Measurements from ENCODE around the gene REL.
"Not testable (repeated sequence)": the region's sequence is repeated elsewhere in the genome, so short reads cannot be mapped to it uniquely, and the experiment has no call there.

Gene REL

DNA sequence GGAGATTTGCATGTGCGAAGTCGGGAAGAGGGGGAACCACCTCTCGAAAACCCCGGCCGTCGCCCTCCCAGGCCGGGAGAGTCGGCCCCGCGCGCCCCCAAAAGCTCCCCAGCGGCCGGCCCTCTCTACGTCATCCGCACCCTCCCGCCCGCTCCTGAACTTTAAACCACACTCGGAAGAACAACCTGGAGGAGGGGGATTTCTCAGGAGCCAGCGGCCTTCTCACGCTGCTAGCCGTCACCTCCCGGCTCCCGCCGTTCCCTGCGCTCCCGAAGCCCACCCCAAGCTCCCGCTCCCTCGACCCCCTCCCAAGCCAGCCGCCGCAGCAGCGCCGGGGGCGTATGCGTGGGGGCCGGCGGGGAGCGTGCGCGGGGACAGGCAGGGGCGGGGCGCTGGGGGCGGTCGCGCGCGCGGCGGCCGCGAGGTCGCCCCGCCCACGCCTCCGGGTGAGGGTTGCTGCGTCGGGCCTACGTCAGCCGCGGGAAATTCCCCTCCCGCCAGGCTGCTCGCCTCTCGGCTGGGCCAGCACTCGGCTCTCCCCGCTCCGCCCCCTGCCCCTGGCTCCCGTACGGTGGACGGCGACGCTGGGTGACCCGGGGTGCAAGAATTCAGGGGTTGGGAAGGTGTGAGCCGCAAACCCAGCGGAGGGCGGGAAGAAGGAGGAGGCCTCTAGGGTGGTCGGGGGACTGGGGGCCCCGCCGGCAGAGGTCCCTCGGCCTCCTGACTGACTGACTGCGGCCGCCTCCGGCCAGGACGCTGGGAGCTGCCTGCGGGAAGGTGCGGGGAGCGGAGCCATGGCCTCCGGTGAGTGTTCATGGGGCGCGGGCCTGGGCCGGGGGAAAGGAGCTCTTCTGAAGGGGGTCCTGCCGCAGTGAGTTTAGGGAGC, at the start of gene REL:
REL (plus strand) TSS at position 528 of the 886 bp plus-strand sequence; CDS start at position 795, 267 bp downstream.
- peak; percentile 77 for DNase-seq

DNA sequence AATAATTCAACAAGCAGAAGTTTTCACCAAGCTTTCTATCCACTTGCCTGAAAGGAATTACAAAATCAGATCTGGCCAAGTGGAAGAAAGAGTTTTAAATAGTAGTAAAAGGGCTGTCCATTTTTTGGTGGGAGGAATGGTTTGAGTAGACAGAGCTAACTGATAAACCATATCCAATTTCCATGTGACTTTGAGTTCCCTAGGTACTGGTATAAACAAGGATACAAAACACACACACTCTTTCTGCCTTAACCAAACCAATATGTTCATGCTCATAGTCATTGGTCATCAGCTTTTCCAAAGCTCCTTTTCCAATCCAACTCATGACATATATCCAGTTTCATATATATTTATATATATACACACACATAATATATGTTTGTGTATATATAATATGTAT, 49.5 kb upstream of the REL start:
- no peak for DNase-seq

DNA sequence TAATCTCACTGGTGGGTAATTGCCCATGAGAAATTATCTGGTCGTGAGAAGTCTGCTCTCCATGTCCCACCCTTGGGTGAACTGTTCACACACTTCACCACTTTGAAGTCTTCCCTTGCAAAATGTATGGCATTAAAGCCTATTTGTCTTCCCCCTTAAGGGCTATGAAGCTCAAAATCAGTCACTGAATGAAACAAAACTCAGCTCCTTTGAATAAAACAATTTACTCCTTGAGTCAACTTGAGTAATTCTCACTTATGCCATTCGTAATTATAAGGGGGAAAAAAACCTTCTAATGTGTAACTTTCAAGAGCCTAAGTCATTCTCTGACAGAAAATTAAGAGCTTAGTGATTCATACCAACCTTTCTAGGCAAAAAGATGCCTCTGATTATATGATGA, 48.8 kb upstream of the REL start:
- no peak for DNase-seq

DNA sequence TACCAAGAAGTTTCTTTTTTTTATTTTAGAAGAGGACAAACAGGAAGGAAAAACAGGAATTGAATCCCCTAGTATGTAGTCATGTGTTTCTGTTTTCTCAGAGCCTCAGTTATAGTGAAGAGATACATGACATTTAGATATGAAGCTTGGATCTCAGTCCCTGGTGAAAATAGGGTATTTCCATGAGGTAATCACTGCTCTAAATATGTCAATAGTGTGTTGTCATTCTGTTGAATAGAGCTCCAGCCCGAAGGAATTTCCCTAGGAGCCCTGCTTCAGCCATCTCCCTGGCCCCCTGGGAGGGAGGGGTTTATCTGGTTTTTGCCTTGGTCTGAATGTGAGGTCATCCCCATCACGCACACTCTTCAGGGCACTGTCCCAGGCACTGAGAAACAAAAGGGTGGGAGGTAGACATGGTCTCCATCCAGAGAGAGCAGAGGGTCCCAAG, 47.1 kb upstream of the REL start:
- DNase-seq, result no peak

DNA sequence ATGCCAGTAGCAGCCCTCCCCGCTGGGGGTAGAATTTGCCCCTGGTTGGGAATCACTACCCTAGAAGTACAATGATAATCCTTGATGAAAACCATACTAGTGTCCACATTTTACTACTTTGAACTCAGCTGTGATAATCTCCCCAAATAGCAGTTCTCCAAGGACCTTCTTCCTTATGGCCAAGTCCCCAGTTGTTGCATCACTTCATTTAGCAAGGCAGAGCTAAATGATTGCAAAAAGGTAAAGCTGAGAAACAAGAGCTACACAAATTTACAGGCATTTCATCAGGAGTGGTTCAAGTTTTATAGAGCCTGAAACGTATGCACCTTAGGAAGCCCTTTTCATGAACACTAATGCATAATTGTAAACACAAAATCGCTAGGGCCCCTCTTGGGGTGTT, 44.9 kb upstream of the REL start:
- no peak for DNase-seq

DNA sequence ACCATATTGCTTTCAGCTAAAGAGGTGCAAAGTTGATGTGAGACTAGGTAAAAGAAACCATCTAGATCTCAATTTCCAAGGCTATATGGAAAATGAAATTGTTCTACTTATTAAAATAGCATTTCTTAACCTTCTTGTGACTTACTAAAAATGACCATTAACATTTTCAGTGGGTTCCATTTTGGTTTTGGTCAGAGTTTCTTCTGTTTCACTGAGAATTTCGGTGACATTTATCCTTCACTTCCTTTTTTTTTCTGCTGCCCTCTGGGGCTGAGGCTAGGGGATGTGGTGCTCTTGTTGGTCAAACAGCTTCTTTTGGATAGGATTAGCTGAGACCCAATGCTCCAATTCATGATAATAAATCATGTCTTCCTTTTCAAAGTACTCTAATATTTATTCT, 44.3 kb upstream of the REL start:
- DNase-seq, result no peak

DNA sequence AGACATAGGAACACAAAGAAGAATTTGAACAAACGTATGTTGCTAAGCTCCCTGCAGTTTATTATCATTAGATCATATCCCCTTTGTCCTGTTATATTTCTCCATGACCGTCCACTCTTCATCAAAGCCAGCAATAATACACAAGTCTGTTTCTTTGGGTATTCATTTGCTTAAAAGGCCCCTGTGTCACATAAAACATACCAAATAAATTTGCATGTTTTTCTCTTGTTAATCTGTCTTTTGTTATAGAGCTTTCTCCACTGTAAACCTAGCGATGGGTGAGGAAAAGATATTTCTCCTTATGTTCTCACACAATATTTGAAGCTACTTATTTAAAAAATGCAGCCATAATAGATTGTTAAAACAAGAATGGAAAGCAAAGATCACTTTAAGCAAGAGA, 42.9 kb upstream of the REL start:
- DNase-seq, result no peak

DNA sequence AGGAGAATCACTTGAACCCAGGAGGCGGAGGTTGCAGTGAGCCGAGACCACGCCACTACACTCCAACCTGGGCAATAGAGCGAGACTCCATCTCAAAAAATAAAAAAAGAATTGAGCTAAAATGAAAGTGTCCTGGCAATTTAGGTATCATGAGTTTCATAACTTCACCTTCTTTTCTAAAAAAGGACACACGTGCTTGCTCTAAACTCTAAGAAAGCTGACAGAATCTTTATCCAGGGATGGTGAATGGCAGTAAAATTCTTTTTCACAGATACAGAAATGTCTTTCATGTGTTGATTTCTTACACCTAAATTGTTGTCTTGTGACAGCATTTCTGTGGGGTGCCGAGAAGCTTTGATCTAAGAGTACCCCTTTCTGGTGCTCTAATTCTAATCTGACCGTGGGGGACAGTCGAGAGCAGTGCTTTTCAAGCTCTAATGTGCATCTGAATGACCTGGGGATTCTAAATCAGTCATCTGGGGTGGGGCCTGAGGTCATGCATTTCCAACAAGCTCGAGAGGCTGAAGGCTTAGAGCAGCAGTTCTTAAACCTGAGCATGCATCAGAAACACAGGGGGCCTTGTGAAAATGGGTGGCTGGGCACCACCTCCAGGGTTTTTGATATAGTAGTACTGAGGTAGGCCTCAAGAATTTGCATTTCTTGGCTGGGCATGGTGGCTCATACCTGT, 42.1 kb upstream of the REL start:
- DNase-seq, result no peak

DNA sequence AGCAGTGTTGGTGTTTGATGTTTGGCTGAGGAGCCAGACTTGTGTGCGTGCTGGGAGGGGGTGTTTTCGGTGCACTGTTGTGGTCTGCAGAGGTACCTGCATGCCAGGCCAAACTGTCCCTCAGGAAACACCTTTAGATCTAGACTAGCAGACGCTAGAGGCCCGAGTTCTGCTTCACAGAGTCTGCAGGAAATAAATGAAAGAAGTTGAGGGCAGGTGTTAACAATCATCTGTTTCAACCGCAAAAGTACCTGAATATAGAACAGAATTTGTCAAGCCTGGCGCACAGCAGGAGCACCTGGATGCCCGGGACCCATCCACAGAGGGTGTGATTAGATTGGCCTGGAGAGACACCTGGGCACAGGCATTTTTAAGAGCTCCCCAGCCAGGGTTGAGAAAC, 40.5 kb upstream of the REL start:
- peak; percentile 62 for DNase-seq

DNA sequence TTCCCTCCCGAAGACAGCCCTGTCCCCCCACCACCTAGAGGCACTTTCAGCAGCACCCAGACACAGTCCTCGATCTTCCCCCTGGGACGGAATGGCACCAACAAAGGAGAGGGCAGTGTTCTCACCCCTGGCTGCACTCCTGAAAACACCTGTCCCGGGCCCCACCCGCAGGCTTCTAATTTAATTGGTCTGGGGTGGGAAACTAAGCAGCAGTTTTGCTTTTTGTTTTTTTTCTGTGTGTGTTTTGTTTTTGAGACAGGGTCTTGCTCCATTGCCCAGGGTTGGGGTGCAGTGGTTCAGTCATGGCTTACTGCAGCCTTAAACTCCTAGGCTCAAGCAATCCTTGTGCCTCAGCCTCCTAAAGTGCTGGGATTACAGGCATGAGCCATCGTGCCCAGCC, 38.4 kb upstream of the REL start:
- no peak for DNase-seq

DNA sequence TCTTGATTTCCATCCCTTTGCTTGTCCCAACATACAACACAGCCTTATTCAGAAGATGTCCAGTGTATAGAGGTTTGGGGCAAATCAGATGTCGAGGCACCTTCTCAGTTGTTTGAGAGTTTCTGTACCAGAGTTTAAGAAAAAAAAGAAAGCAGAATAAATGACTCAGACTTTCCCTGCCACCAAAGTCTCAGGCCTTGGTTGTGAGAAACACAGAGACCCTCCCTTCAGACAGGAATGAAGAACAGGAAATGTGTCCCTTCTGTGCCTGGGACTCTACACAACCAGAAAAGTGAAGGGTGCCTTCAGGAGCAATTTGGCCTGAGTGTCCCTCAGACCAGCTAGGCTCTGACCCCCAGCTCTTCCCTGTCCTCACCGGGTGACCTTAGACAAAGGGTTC, 37.3 kb upstream of the REL start:
- no peak for DNase-seq

DNA sequence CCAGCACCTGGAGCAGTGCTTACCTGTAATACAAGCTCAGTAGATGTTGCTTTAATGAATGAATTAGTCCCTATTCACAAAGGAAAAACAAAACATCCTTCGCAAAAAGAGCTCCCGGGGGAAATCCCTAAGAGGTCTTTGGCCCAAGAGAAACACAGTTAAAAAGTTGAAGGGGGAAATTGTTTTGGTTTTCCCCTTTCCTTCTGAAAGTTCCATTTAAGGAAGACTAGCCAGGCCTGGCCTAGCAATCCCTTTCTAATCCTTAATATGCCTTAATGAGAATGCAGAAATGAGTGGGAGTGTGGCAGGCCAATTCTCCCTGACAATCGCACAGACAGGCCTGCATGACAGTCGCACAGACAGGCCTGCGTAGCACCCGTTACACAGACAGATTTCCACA, 33.5 kb upstream of the REL start:
- no peak for DNase-seq

DNA sequence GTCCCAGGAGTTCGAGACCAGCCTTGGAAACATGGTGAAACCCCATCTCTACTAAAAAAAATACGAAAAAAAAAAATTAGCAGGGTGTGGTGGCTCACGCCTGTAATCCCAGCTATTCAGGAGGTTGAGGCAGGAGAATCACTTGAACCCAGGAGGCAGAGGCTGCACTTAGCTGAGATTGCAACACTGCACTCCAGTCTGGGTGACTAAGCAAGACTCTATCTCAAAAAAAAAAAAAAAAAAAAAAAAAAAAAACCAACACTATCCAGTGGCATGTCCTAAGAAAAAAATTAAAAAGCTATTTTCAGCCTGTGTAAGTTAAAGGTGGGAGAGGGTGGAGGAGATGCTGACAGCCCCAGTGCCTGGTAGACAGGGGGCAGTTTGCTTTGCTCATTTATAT, 32.2 kb upstream of the REL start:
- DNase-seq, result no peak

DNA sequence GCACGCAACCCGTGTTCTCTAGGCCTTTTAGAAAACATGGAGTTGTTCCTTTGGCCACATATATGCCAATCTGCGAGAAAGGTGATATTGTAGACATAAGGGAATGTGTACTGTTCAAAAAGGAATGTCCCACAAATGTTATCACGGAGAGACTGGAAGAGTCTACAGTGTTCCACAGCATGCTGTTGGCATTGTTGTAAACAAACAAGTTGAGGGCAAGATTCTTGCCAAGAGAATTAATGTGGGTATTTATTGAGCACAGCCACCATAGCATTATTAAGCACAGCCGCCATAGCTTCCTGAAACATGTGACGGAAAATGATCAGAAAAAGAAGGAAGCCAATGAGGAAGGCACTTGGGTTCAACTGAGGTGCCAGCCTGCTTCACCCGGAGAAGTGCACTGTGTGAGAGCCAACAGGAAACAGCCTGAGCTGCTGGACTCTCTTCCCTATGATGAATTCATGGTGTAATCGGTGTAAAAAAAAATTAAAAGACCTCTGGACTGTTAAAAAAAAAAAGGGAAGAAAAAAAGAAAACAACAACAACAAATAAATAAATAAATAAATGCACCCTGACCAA, 29.0 kb upstream of the REL start:
- DNase-seq, result no peak

DNA sequence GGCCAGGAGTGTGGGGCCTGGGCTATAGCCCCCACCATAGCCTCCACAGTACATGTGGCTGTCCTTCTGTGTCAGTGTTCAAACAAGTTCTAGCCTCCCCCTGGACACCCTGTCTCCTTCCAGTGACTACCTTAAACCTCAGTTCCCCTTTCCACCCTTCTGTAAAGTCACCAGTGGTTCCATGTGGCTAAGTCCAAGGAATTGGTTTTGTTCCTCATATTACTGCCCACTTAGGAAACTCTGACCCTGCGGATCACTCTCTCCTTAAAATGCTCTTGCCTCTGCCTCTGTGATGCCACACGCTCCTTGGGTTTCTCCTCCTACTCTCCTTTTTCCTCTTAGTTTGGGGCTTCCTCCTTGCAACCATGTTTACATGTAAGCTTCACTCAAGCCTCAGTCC, 27.8 kb upstream of the REL start:
- DNase-seq, result no peak

DNA sequence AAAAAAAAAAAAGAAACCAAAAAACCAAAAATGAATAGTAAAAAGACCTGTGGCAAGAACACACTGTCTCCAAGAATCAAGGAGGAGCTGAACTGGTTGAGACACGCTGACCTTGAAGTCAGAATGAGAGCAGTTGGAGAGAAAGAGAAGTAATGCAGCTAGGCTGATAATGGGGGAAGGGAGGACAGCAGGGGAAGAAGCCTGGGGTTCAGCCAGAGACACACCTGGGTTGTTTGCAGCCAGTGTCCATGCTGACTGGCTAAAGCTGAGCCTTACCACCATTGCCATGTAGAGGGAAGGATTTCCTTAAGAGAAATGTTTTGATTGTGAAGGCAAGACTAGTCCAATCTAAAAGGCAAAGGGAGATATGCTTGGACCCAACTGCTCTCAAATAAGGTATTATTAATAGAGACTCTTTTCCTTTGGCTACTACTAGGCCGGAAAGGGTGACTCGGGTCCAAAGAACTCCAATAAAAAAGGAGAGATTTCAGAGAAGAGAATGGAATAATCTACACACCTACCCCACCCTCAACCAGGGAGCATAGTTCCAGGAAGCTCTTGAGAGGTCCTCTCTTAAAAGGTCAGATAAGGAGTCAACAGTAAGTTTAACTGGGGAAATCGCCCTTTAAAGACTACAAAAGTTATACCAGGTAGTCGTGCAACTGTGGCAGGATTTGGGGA, 25.2 kb upstream of the REL start:
- DNase-seq, result no peak

DNA sequence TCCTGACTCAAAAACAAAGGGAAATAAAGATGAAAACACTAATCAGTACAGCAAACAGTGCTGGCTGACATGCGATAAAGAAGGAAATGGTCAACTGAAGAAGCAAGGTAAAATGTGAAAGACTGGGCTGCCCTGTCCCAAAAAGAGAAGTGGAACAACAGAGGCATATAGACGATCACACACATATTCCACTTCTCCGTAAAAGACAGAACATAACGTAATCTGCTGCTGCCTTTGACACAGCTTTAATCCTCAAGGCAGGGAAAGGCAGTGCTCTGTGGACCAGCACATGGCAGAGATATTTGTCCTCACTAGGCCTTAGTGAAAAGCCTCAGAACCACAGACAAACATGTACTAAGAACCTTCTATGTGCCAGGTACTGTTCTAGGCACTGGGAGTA, 24.3 kb upstream of the REL start:
- DNase-seq, result no peak

DNA sequence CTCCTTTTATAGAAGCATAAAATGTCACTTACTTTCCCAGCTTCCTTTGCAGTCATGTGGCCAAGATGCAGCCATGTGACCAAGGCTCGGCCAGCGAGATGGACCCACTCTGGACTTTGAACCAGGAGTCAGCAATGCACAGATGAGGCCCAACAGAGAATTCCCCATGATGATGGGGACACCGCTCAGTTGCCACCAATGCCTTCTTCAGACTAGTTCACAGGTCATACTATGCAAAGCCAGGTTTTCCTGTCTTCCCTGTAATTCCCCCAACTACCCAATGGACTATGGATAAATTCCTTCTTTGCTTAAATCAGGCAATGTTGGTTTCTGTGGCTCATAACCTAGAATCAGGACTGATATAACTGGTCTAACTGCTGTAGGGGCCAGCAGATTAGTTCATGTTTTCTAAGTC, 22.5 kb upstream of the REL start:
- DNase-seq, result no peak

DNA sequence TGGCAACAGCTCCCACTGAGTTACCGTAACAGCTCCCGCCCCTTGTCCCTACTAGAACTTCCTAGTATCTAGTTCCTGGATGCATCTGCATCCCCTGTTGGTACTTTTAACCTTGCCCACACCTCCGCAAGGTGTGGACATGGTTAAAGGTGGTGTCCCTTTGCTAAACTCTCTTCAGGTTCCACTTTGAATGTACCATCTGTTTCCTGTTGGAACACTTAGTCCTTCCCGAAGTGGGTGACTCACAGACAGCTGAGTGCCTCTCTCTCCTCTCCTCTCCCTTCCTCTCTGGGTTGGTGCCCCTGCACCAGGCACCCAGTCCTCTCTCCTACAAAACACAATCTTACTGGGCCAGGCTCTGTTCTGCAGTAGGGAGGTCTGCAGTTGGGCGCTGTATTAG, 19.6 kb upstream of the REL start:
- no peak for DNase-seq

DNA sequence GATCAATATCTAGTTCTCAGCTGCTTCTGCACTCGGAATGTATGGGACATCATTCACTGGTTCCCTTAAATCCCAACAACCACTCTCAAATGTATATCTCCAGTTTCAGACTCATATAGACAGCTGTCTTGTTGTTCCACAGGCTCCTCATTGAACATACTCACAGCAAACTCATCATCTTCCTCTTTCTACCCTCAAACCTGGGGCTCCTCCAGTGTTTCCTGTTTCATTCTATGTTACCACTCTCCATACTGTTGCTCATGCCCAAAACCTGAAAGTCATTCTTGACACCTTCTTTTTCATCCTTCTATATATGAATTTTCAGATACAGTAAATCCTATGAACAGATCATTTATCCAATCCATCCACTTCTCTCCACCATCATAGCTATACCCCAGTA, 18.7 kb upstream of the REL start:
- DNase-seq, result no peak

DNA sequence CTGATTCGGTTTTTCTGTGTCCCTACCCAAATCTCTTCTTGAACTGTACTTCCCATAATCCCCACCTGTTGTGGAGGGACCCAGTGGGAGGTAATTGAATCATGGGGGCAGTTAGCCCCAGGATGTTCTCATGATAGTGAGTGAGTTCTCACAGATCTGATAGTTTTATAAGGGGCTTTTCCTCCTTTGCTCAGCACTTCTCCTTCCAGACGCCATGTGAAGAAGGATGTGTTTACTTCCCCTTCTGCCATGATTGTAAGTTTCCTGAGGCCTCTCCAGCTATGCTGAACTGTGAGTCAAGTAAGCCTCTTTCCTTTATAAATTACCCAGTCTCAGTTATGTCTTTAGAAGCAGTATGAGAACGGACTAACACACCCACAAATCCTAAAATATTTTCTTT, 16.0 kb upstream of the REL start:
- not testable (repeated sequence) for DNase-seq

DNA sequence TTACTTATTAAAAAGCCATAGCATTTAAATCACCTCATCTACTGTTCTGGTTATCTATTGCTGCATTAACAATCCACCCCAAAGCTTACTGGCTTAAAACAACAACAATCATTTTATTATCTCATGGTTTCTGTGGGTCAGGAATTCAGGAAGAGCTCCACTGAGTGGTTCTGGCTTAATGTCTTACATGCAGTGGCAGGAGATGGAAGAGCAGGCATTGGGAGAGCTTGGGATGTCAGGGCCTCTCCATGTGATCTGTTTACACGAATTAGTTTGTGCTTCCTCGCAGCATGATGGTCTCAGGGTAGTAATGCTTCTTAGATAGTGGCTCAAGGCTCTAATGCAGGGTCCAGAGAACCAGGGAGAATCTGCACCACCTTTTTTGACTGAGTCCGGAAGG, 14.4 kb upstream of the REL start:
- DNase-seq, result no peak

DNA sequence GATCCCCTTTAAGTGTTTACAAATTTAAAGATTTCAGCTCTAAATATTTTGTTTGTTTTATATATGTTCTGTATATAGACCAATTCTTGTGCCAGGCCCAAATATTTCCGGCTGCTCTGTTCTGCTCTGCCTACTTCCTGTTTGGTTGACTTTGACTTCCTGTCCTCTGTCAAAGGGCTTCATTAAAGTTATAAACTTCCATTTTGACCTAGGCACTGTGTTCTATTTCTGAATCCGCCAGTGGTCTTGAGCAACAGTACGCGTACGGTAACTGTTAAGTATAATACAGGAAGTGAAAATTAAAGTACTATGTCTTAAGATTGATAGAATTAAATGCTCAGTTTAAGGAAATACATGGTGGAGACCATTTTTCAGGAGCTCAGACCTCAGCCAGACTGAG, 13.5 kb upstream of the REL start:
- DNase-seq, result no peak

Measured in NCI-H2107 (cell line).